Measurements from ENCODE around the gene SMYD4.
A peak's percentile ranks its signal among the peaks of the same experiment; 100 is the strongest.
"Not testable (repeated sequence)": the region's sequence is repeated elsewhere in the genome, so short reads cannot be mapped to it uniquely, and the experiment has no call there.

The SMYD4 gene

GRCh38 chr17:1779571-1780131 is 50.1 kb downstream of the SMYD4 start:
- DNase-seq: peak; percentile 93

GRCh38 chr17:1776857-1777256 is 52.8 kb downstream of the SMYD4 start:
- DNase-seq: no peak

GRCh38 chr17:1776328-1776727 is 53.4 kb downstream of the SMYD4 start:
- no peak for DNase-seq

GRCh38 chr17:1774390-1775176 is 55.1 kb downstream of the SMYD4 start:
- no peak for DNase-seq

GRCh38 chr17:1773696-1774181 is 56.0 kb downstream of the SMYD4 start:
- no peak for DNase-seq

GRCh38 chr17:1773000-1773695 is 56.6 kb downstream of the SMYD4 start:
- DNase-seq: not testable (repeated sequence)

- DNase-seq: no peak
Observed at GRCh38 chr17:1769822-1770477, 59.8 kb downstream of the SMYD4 start.

GRCh38 chr17:1767358-1767757 is 62.3 kb downstream of the SMYD4 start:
- no peak for DNase-seq

GRCh38 chr17:1766382-1767135 is 63.1 kb downstream of the SMYD4 start:
- DNase-seq: no peak

GRCh38 chr17:1765576-1765975 is 64.1 kb downstream of the SMYD4 start:
- DNase-seq: no peak

- not testable (repeated sequence) for DNase-seq
Observed at GRCh38 chr17:1764705-1765104, 65.0 kb downstream of the SMYD4 start.

- peak; percentile 66 for DNase-seq
Observed at GRCh38 chr17:1764284-1764683, 65.4 kb downstream of the SMYD4 start.

- DNase-seq: peak; percentile 47
Observed at GRCh38 chr17:1762901-1763898, 66.5 kb downstream of the SMYD4 start.

GRCh38 chr17:1762233-1762900 is 67.3 kb downstream of the SMYD4 start:
- DNase-seq: peak; percentile 19

GRCh38 chr17:1759529-1759928 is 70.2 kb downstream of the SMYD4 start:
- no peak for DNase-seq

- DNase-seq: no peak
Observed at GRCh38 chr17:1758807-1759206, 70.9 kb downstream of the SMYD4 start.

GRCh38 chr17:1755827-1756262 is 73.9 kb downstream of the SMYD4 start:
- DNase-seq: no peak

GRCh38 chr17:1755252-1755826 is 74.4 kb downstream of the SMYD4 start:
- DNase-seq: no peak

- no peak for DNase-seq
Observed at GRCh38 chr17:1754430-1755112, 75.1 kb downstream of the SMYD4 start.

Measured in HCEC 1CT (cell line).